PC-3 (cell line): Measurements from ENCODE around the gene CDK18. TPM values are rescaled to one million over a fixed set of nuclear protein-coding genes. Genes with fewer than 3 reads are reported as not detected.

ENCODE experiments used
- ATAC-seq: fragments of 200-7000 bp; cut with Tn5 transposase; 2 replicates; pipeline ENCODE4 v1.9.1; 2020; ENCODE audit warnings: mild to moderate bottlenecking, moderate library complexity
- BruUV-seq: library from RNA; stranded (reverse); fragments of 400-500 nt; replicated peaks from 2 replicates; lab custom pipeline; 2021; lab: Mats Ljungman, UMichigan
- CTCF ChIA-PET: fragments of 300-600 bp; sonication (Branson Sonifier 250); formaldehyde crosslinking; loops from one replicate; lab custom pipeline; 2022; ENCODE audit warnings: antibody characterized with exemption; lab: Charles Lee
- POLR2A ChIA-PET: fragments of 300-600 bp; sonication (Branson Sonifier 250); formaldehyde crosslinking; loops from one replicate; lab custom pipeline; 2022; ENCODE audit warnings: antibody characterized with exemption; ENCODE audit not compliant: unreplicated experiment; lab: Charles Lee
- DNase-seq: peaks from one replicate; pipeline ENCODE4 v3.0.0-alpha.2; 2015
- H2AFZ ChIP-seq: fragments of 300-600 bp; sonication (generic); 2 replicates; pipeline ENCODE4 v1.6.0; 2016; ENCODE audit warnings: antibody characterized with exemption, low read length
- H3F3A ChIP-seq: fragments of 300-600 bp; sonication (generic); one replicate; pipeline ENCODE4 v1.6.0; 2017; ENCODE audit warnings: antibody characterized with exemption, low read length, control low read depth, mild to moderate bottlenecking; ENCODE audit not compliant: unreplicated experiment
- H3K27ac ChIP-seq: fragments of 300-600 bp; sonication (generic); 2 replicates; pipeline ENCODE4 v1.5.1; 2016; ENCODE audit warnings: mild to moderate bottlenecking, low read length
- H3K27me3 ChIP-seq: fragments of 300-600 bp; sonication (generic); 2 replicates; pipeline ENCODE4 v1.6.1; 2016; ENCODE audit warnings: low read length, mixed read lengths
- H3K36me3 ChIP-seq: fragments of 300-600 bp; sonication (generic); 2 replicates; pipeline ENCODE4 v1.6.1; 2016; ENCODE audit warnings: low read depth, mixed run types, low read length, mixed read lengths
- H3K4me1 ChIP-seq: fragments of 300-600 bp; sonication (generic); 2 replicates; pipeline ENCODE4 v1.5.1; 2016; ENCODE audit warnings: low read length; ENCODE audit not compliant: insufficient read depth
- H3K4me2 ChIP-seq: fragments of 300-600 bp; sonication (generic); 2 replicates; pipeline ENCODE4 v1.6.0; 2016; ENCODE audit warnings: low read length
- H3K4me3 ChIP-seq: fragments of 300-600 bp; sonication (generic); 2 replicates; pipeline ENCODE4 v1.5.1; 2016; ENCODE audit warnings: mild to moderate bottlenecking, low read length, mixed read lengths
- H3K79me2 ChIP-seq: fragments of 300-600 bp; sonication (generic); 2 replicates; pipeline ENCODE4 v1.6.1; 2017; ENCODE audit warnings: low read length, mixed read lengths
- H3K9ac ChIP-seq: fragments of 300-600 bp; sonication (generic); 2 replicates; pipeline ENCODE4 v1.6.0; 2016; ENCODE audit warnings: mild to moderate bottlenecking, low read length
- H3K9me2 ChIP-seq: fragments of 300-600 bp; sonication (generic); replicated peaks from 2 replicates; pipeline ENCODE4 v1.6.1; 2016; ENCODE audit warnings: mixed run types, low read length, mixed read lengths
- H3K9me3 ChIP-seq: fragments of 300-600 bp; sonication (generic); 2 replicates; pipeline ENCODE4 v1.6.1; 2016; ENCODE audit warnings: low read length, mixed read lengths
- H4K20me1 ChIP-seq: fragments of 300-600 bp; sonication (generic); 2 replicates; pipeline ENCODE4 v1.6.1; 2016; ENCODE audit warnings: low read length, mixed read lengths
- EZH2 ChIP-seq: fragments of 300-600 bp; sonication (generic); IDR thresholded peaks from one replicate; pipeline ENCODE4 v1.6.1; 2017; ENCODE audit warnings: antibody characterized with exemption, mild to moderate bottlenecking, low read length; ENCODE audit not compliant: unreplicated experiment
- EZH2phosphoT487 ChIP-seq: fragments of 300-600 bp; sonication (generic); IDR thresholded peaks from 2 replicates; pipeline ENCODE4 v1.6.1; 2018; ENCODE audit warnings: mild to moderate bottlenecking, antibody characterized with exemption, low read length, borderline replicate concordance
- intact Hi-C: fragments of 100-400 bp; cut with micrococcal nuclease; formaldehyde crosslinking; loops from 2 replicates; pipeline ENCODE4 v1.9.0; 2023
- total RNA-seq: library from RNA; depleted of rRNA; stranded (reverse); fragments of >200 nt; gene quantifications from 2 replicates; pipeline ENCODE4 v1.2.3, GENCODE V29; 2014
- TF ChIP-seq, protein P1 (sequence below): fragments of 300-600 bp; sonication (generic); conservative IDR thresholded peaks from 2 replicates; pipeline ENCODE4 v1.5.1; 2017; ENCODE audit warnings: antibody characterized with exemption, low read depth, mild to moderate bottlenecking, low read length

CDK18 gene
- total RNA-seq, 1 experiment from 2014 or later: 13.2 TPM

DNA sequence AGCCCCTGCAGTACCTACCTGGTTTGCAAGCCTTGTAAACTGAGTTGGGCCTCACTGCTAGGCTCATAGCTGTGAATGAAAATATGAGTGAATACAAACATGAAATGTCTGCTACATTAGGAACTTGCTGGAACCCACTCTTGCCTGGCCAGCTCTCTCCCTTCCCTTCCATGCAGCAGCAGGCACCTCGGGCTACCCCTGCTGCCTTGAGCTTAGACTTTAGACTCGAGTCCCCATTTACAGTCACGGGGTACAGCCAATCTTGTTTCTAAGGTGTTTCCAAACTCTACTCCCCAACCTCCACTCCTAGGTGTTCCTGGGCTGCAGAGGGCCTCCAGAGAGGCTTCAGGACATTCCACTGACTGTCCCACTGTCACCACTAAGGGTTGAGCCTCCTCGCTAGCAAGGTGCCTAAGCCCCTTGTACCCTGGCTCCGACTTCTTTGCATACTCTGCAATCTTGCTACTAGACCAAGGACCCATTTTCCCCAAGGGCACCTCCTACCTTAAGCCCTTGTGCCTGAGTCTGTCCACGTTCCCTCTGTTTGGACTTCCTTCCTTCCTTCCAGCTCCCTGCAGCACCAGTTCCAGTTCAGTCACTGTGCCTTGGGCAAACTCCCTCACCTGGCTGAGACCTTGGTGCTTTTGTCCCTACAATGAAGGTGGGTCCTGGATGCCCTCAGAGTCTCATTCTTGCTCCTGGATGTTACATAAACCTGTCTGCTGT, 36.9 kb downstream of the CDK18 start:
- BruUV-seq: no TSS peak
- Histone ChIP-seq H3K4me2 (no peak overlapping the region), H3K4me3 (no peak overlapping the region), H4K20me1 (no peaks in the 10 kb centered on the region), H2AFZ (no peak overlapping the region), H3K79me2 (no peaks in the 10 kb centered on the region), H3K9me2 (no peaks in the 10 kb centered on the region), H3K27me3 (no peaks in the 10 kb centered on the region), H3F3A (peaks cover 3% of the 10 kb centered on the region), H3K9ac (no peak overlapping the region), H3K36me3 (no peaks in the 10 kb centered on the region), H3K4me1 (peaks cover 54% of the 10 kb centered on the region), H3K27ac (no peak overlapping the region), H3K9me3 (no peaks in the 10 kb centered on the region)
- CTCF ChIA-PET: interaction anchor here (0.6 kb wide), 1 partner anchor 28 kb away, joined by 9 read pairs; no protein-coding TSS in a partner anchor
- no peak for TF ChIP-seq EZH2phosphoT487
- TF ChIP-seq, protein P1, sequence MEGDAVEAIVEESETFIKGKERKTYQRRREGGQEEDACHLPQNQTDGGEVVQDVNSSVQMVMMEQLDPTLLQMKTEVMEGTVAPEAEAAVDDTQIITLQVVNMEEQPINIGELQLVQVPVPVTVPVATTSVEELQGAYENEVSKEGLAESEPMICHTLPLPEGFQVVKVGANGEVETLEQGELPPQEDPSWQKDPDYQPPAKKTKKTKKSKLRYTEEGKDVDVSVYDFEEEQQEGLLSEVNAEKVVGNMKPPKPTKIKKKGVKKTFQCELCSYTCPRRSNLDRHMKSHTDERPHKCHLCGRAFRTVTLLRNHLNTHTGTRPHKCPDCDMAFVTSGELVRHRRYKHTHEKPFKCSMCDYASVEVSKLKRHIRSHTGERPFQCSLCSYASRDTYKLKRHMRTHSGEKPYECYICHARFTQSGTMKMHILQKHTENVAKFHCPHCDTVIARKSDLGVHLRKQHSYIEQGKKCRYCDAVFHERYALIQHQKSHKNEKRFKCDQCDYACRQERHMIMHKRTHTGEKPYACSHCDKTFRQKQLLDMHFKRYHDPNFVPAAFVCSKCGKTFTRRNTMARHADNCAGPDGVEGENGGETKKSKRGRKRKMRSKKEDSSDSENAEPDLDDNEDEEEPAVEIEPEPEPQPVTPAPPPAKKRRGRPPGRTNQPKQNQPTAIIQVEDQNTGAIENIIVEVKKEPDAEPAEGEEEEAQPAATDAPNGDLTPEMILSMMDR: no peak
- no peak for TF ChIP-seq EZH2
- POLR2A ChIA-PET: no interaction called here
- DNase-seq (no peak), ATAC-seq (no peak)
- intact Hi-C loops: no loop called here

DNA sequence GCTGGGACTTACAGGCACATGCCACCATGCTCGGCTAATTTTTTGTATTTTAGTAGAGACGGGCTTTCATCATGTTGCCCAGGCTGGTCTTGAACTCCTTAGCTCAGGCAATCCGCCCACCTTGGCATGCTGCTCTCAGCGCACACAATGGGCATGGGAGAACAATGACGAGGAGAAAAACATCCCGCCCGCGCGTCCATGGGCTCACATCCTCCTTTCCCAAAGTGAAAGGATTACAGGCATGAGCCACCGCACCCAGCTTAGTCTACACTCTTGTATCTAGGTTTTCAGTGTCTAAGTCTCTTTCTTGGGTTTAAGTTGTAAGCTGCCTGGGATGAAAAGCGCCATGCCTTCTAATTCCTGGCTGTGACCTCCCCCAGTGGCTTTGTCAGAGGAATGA, 37.9 kb downstream of the CDK18 start:
- Histone ChIP-seq H3K27me3 (no peaks in the 10 kb centered on the region), H3K27ac (no peak overlapping the region; the same call in 1 of the 2 replicates), H3K36me3 (no peaks in the 10 kb centered on the region), H3F3A (peaks cover 3% of the 10 kb centered on the region), H2AFZ (no peak overlapping the region), H3K9me3 (no peaks in the 10 kb centered on the region), H3K4me2 (no peak overlapping the region), H3K9me2 (no peaks in the 10 kb centered on the region), H3K4me1 (peaks cover 43% of the 10 kb centered on the region), H3K4me3 (no peak overlapping the region), H3K79me2 (no peaks in the 10 kb centered on the region), H3K9ac (no peak overlapping the region), H4K20me1 (no peaks in the 10 kb centered on the region)
- BruUV-seq: no TSS peak
- intact Hi-C loops: loop anchor here (2.0 kb wide), 2 partner anchors 14 to 36 kb away; no protein-coding TSS in a partner anchor
- DNase-seq (no peak), ATAC-seq (no peak)
- ChIA-PET POLR2A (no interaction called here), CTCF (no interaction called here)
- TF ChIP-seq, protein P1: no peak
- no peak for TF ChIP-seq EZH2
- no peak for TF ChIP-seq EZH2phosphoT487
